HFFc6 (cell line): ENCODE data around the gene CERS6. TPM values are rescaled to one million over a fixed set of nuclear protein-coding genes. Genes with fewer than 3 reads are reported as not detected.

Experiments
- DNase-seq: peaks from one replicate; pipeline ENCODE4 v3.0.0-alpha.2; 2018
- H3K27ac Mint-ChIP-seq: 2 replicates; pipeline ENCODE4 v1.8.0; 2020; ENCODE audit warnings: mild to moderate bottlenecking, mixed read lengths
- H3K27me3 Mint-ChIP-seq: 2 replicates; pipeline ENCODE4 v1.8.0; 2021; ENCODE audit warnings: mild to moderate bottlenecking, moderate library complexity, mixed read lengths; ENCODE audit not compliant: insufficient read depth
- H3K36me3 Mint-ChIP-seq: 2 replicates; pipeline ENCODE4 v1.8.0; 2021; ENCODE audit warnings: low read depth, mixed read lengths
- H3K4me1 Mint-ChIP-seq: 2 replicates; pipeline ENCODE4 v1.8.0; 2020; ENCODE audit warnings: low read depth, mixed read lengths
- H3K4me3 Mint-ChIP-seq: 2 replicates; pipeline ENCODE4 v1.8.0; 2020; ENCODE audit warnings: mild to moderate bottlenecking, moderate library complexity, mixed read lengths
- H3K9me3 Mint-ChIP-seq: 2 replicates; pipeline ENCODE4 v1.8.0; 2020; ENCODE audit warnings: mild to moderate bottlenecking, mixed read lengths
- CTCF ChIP-seq: fragments of 200-600 bp; sonication (generic); IDR thresholded peaks from 2 replicates; pipeline ENCODE4 v1.5.0; 2021; ENCODE audit warnings: antibody characterized with exemption, mild to moderate bottlenecking
- total RNA-seq, 6 experiments: library from RNA; stranded (reverse); fragmentation: NEBNext Ultra II Directional; extraction: Animal tissue kit (Norgen Biotek cat#: 25700); gene quantifications; 2 replicates in 1 of 6; 3 replicates in 5 of 6; pipeline ENCODE4 v1.2.3, GENCODE V29; 2021

The CERS6 gene
- total RNA-seq, 6 experiments from 2014 or later: 6.2 to 9.9 (median 7.5) TPM

- Mint-ChIP-seq H3K36me3 (no peaks in the 10 kb centered on the region), H3K4me1 (peaks cover 5% of the 10 kb centered on the region; the same call in 1 of the 2 replicates), H3K27me3 (no peaks in the 10 kb centered on the region), H3K4me3 (no peak overlapping the region), H3K27ac (no peak overlapping the region), H3K9me3 (no peaks in the 10 kb centered on the region)
- DNase-seq: no peak
- TF ChIP-seq CTCF: no peak
These were observed 286.3 kb downstream of the CERS6 start for GRCh38 chr2:168742258-168742932.

GRCh38 chr2:168744844-168745243 lies 288.8 kb downstream of the CERS6 start:
- DNase-seq: no peak
- no peak overlapping the region for H3K4me3 Mint-ChIP-seq
- H3K27ac Mint-ChIP-seq: no peak overlapping the region
- H3K4me1 Mint-ChIP-seq: peaks cover 5% of the 10 kb centered on the region; the same call in 1 of the 2 replicates
- H3K9me3 Mint-ChIP-seq: no peaks in the 10 kb centered on the region
- H3K27me3 Mint-ChIP-seq: peaks cover 2% of the 10 kb centered on the region
- no peaks in the 10 kb centered on the region for H3K36me3 Mint-ChIP-seq
- TF ChIP-seq CTCF: no peak

- no peak for DNase-seq
- no peaks in the 10 kb centered on the region for H3K4me1 Mint-ChIP-seq
- H3K27me3 Mint-ChIP-seq: peaks cover 2% of the 10 kb centered on the region
- no peak for TF ChIP-seq CTCF
- no peaks in the 10 kb centered on the region for H3K9me3 Mint-ChIP-seq
- H3K36me3 Mint-ChIP-seq: no peaks in the 10 kb centered on the region
- H3K27ac Mint-ChIP-seq: no peak overlapping the region
- H3K4me3 Mint-ChIP-seq: no peak overlapping the region
These were observed 292.4 kb downstream of the CERS6 start for GRCh38 chr2:168748461-168748860.

DNA sequence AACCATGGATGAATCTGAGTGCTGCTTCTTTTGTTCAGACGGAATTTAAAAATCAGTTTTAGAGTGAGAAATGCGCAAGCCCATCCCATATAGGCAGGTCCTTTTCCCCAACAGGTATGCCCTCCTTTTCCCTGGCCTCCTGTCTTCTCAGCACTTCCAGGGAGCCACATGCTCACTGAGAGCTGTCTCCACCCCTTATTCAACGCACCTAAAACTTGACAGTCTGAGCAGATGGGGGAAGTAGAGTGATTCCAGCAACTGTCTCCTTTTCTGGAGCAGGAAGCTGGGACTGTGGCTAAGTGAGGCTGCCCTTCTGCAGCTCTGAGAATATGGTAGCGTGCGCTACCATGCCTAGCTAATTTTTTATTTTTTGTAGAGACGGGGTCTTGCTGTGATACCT lies 293.2 kb downstream of the CERS6 start:
- Mint-ChIP-seq H3K4me1 (no peaks in the 10 kb centered on the region), H3K36me3 (no peaks in the 10 kb centered on the region), H3K27ac (no peak overlapping the region), H3K4me3 (no peak overlapping the region), H3K9me3 (no peaks in the 10 kb centered on the region), H3K27me3 (peaks cover 2% of the 10 kb centered on the region)
- TF ChIP-seq CTCF: no peak
- DNase-seq: no peak

DNA sequence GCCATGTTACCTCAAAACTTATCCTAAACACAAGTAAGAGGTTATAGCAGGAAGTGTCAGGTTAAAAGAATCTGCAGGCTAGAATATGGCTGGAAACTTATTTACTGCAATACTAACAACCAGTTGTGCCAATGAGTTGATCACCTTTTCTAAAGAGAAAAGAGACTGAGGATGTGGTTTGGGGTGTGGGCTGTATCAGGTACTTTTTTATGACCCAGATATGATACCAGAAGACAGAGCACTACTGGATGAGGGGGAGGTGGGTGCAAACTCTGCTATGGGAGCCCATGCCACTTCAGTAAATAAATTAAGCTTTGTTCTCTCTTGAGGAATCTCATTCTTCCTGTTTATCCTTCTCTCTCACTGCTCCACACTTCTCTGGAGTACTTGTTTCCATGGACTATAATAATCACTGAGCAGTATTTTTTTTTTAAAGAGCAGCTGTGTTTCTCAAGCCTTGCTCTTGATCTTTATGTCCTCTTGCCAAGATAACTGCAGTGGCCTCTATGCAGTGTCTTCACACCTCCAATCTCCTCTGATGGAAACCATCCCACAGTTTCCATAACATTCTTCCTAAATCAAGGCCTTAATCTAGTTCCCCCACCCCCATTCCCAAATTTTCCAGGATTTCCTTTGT lies 295.1 kb downstream of the CERS6 start:
- Mint-ChIP-seq H3K27me3 (peaks cover 2% of the 10 kb centered on the region), H3K4me3 (no peak overlapping the region), H3K27ac (no peak overlapping the region), H3K36me3 (no peaks in the 10 kb centered on the region), H3K9me3 (no peaks in the 10 kb centered on the region), H3K4me1 (no peaks in the 10 kb centered on the region)
- DNase-seq: no peak
- no peak for TF ChIP-seq CTCF
